ENCODE results near the gene NMNAT3.

DNA sequence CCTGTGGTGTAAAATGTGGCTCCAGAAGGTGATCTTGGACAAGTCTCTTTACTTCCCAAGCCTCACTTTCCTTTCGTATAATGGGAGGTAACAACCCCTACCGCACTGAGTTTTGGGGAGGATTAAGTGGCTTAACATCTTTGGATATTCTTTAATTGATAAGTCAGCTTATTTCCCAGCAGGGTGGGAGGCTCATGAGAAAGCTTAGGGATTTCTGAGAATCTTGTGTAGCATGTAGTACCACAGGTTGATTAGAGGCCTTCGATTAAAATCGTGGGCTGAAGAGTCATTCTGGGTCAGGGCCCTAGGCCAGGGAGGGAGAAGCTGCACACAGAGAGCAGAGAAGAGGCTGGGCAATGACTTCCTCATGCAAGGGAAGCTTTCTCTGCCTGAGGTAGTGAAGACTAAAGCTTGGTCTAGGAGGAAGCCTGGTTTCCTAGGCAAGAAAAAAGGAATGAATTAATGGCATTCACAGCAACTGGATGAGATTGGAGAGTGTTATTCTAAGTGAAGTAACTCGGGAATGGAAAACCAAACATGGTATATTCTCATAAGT lies 1.5 kb upstream of the NMNAT3 start:
- TF ChIP-seq POLR2AphosphoS5 (IDR thresholded peaks at IDR 0.05; ENCODE audit: low read depth) (no peak), CREB1 (CRISPR knock-in tag; IDR thresholded peaks at IDR 0.05; ENCODE audit: low read depth) (no peak), JUNB (IDR thresholded peaks at IDR 0.05; ENCODE audit: unreplicated experiment) (no peak), EZH2 (IDR thresholded peaks at IDR 0.05; ENCODE audit: low read depth, unreplicated experiment) (no peak), STAT1 (IDR thresholded peaks at IDR 0.05; ENCODE audit: unreplicated experiment) (no peak), NANOG (IDR thresholded peaks at IDR 0.05; ENCODE audit: borderline replicate concordance) (no peak), EZH2phosphoT487 (IDR thresholded peaks at IDR 0.05; ENCODE audit: unreplicated experiment) (no peak), ZNF114 (CRISPR knock-in tag; IDR thresholded peaks at IDR 0.05) (no peak)
- TF ChIP-seq, protein P1, sequence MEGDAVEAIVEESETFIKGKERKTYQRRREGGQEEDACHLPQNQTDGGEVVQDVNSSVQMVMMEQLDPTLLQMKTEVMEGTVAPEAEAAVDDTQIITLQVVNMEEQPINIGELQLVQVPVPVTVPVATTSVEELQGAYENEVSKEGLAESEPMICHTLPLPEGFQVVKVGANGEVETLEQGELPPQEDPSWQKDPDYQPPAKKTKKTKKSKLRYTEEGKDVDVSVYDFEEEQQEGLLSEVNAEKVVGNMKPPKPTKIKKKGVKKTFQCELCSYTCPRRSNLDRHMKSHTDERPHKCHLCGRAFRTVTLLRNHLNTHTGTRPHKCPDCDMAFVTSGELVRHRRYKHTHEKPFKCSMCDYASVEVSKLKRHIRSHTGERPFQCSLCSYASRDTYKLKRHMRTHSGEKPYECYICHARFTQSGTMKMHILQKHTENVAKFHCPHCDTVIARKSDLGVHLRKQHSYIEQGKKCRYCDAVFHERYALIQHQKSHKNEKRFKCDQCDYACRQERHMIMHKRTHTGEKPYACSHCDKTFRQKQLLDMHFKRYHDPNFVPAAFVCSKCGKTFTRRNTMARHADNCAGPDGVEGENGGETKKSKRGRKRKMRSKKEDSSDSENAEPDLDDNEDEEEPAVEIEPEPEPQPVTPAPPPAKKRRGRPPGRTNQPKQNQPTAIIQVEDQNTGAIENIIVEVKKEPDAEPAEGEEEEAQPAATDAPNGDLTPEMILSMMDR (conservative IDR thresholded peaks at IDR 0.05; ENCODE audit: low read depth in 2 of 2) = no peak
- TF ChIP-seq, protein P2, sequence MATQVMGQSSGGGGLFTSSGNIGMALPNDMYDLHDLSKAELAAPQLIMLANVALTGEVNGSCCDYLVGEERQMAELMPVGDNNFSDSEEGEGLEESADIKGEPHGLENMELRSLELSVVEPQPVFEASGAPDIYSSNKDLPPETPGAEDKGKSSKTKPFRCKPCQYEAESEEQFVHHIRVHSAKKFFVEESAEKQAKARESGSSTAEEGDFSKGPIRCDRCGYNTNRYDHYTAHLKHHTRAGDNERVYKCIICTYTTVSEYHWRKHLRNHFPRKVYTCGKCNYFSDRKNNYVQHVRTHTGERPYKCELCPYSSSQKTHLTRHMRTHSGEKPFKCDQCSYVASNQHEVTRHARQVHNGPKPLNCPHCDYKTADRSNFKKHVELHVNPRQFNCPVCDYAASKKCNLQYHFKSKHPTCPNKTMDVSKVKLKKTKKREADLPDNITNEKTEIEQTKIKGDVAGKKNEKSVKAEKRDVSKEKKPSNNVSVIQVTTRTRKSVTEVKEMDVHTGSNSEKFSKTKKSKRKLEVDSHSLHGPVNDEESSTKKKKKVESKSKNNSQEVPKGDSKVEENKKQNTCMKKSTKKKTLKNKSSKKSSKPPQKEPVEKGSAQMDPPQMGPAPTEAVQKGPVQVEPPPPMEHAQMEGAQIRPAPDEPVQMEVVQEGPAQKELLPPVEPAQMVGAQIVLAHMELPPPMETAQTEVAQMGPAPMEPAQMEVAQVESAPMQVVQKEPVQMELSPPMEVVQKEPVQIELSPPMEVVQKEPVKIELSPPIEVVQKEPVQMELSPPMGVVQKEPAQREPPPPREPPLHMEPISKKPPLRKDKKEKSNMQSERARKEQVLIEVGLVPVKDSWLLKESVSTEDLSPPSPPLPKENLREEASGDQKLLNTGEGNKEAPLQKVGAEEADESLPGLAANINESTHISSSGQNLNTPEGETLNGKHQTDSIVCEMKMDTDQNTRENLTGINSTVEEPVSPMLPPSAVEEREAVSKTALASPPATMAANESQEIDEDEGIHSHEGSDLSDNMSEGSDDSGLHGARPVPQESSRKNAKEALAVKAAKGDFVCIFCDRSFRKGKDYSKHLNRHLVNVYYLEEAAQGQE (IDR thresholded peaks at IDR 0.05; ENCODE audit: unreplicated experiment) = no peak

Data from GM23338 (cell line).